Liver (tissue), 9 donors: ENCODE measurements around the gene NEK1. TPM values are rescaled to one million over a fixed set of nuclear protein-coding genes. Genes with fewer than 3 reads are reported as not detected.

Experiments
- DNase-seq: peaks from one replicate; pipeline ENCODE4 v3.0.0-alpha.2; 2017; ENCODE audit warnings: low spot score
- H3K27ac ChIP-seq, 2 donors: one replicate each; pipeline ENCODE4 v1.7.0; 2013; ENCODE audit warnings: inconsistent platforms in 2 of 2, low read length in 2 of 2, control low read depth in 1 of 2, low read depth in 1 of 2, mild to moderate bottlenecking in 1 of 2
- H3K27me3 ChIP-seq, 4 donors: one replicate each; pipeline versions ENCODE4 v1.6.1 to v1.7.0; 2013; ENCODE audit warnings: low read length in 3 of 4, inconsistent platforms in 1 of 4, mild to moderate bottlenecking in 1 of 4, moderate library complexity in 1 of 4; ENCODE audit not compliant: control insufficient read depth in 4 of 4, insufficient read depth in 4 of 4
- H3K36me3 ChIP-seq, 4 donors: one replicate each; pipeline versions ENCODE4 v1.6.1 to v1.7.0; 2013; ENCODE audit warnings: low read length in 3 of 4, mild to moderate bottlenecking in 3 of 4, low read depth in 1 of 4, moderate library complexity in 1 of 4; ENCODE audit not compliant: control insufficient read depth in 4 of 4, insufficient read depth in 3 of 4
- H3K4me1 ChIP-seq, 4 donors: one replicate each; pipeline versions ENCODE4 v1.6.1 to v1.7.0; 2013; ENCODE audit warnings: low read length in 3 of 4, mild to moderate bottlenecking in 3 of 4, moderate library complexity in 1 of 4; ENCODE audit not compliant: control insufficient read depth in 4 of 4, insufficient read depth in 4 of 4
- H3K4me3 ChIP-seq, 3 donors: one replicate each; pipeline versions ENCODE4 v1.6.1 to v1.7.0; 2013; ENCODE audit warnings: low read length in 3 of 3, control low read depth in 1 of 3, low read depth in 1 of 3, mild to moderate bottlenecking in 1 of 3
- H3K9ac ChIP-seq, 2 donors: one replicate each; pipeline ENCODE4 v1.7.0; 2013; ENCODE audit warnings: low read length in 2 of 2, mild to moderate bottlenecking in 2 of 2, moderate library complexity in 2 of 2, control low read depth in 1 of 2, low read depth in 1 of 2
- H3K9me3 ChIP-seq, 4 donors: one replicate each; pipeline versions ENCODE4 v1.6.1 to v1.7.0; 2013; ENCODE audit warnings: low read length in 3 of 4; ENCODE audit not compliant: control insufficient read depth in 4 of 4
- EGR1 ChIP-seq, 2 donors: IDR thresholded peaks; 2 replicates each; pipeline ENCODE4 v1.6.1; 2016 to 2018; ENCODE audit warnings: antibody characterized with exemption in 2 of 2, low read depth in 2 of 2
- FOXA1 ChIP-seq: IDR thresholded peaks from 2 replicates; pipeline ENCODE4 v1.6.1; 2016; ENCODE audit warnings: antibody characterized with exemption
- FOXA2 ChIP-seq: IDR thresholded peaks from 2 replicates; pipeline ENCODE4 v1.6.1; 2016; ENCODE audit warnings: antibody characterized with exemption
- GABPA ChIP-seq, 2 donors: IDR thresholded peaks in 1 of 2; conservative IDR thresholded peaks in 1 of 2; 2 replicates each; pipeline ENCODE4 v1.6.1; 2016; ENCODE audit warnings: antibody characterized with exemption in 2 of 2, mild to moderate bottlenecking in 1 of 2, moderate library complexity in 1 of 2
- HNF4A ChIP-seq, 2 donors: conservative IDR thresholded peaks; 2 replicates each; pipeline ENCODE4 v1.6.1; 2016; ENCODE audit warnings: antibody characterized with exemption in 2 of 2, mild to moderate bottlenecking in 2 of 2
- HNF4G ChIP-seq: IDR thresholded peaks from 2 replicates; pipeline ENCODE4 v1.6.1; 2016; ENCODE audit warnings: antibody characterized with exemption
- JUND ChIP-seq, 2 donors: IDR thresholded peaks; 2 replicates each; pipeline ENCODE4 v1.6.1; 2016; ENCODE audit warnings: antibody characterized with exemption in 2 of 2
- NR2F2 ChIP-seq: IDR thresholded peaks from 2 replicates; pipeline ENCODE4 v1.6.1; 2016; ENCODE audit warnings: antibody characterized with exemption
- RAD21 ChIP-seq, 2 donors: IDR thresholded peaks; 2 replicates each; pipeline ENCODE4 v1.6.1; 2016; ENCODE audit warnings: antibody characterized with exemption in 2 of 2, mild to moderate bottlenecking in 2 of 2
- RXRA ChIP-seq, 2 donors: IDR thresholded peaks; 2 replicates each; pipeline ENCODE4 v1.6.1; 2017 to 2018; ENCODE audit warnings: antibody characterized with exemption in 2 of 2, mild to moderate bottlenecking in 1 of 2
- SP1 ChIP-seq: IDR thresholded peaks from 2 replicates; pipeline ENCODE4 v1.6.1; 2018; ENCODE audit warnings: antibody characterized with exemption, mild to moderate bottlenecking
- TAF1 ChIP-seq: conservative IDR thresholded peaks from 2 replicates; pipeline ENCODE4 v1.6.1; 2016; ENCODE audit warnings: antibody characterized with exemption, mild to moderate bottlenecking
- YY1 ChIP-seq: IDR thresholded peaks from 2 replicates; pipeline ENCODE4 v1.6.1; 2016; ENCODE audit warnings: antibody characterized with exemption, mild to moderate bottlenecking
- WGBS: extraction: QIAGEN DNeasy Blood & Tissue Kit; methylation state at CpG from one replicate; pipeline ENCODE4 v1.1.7; 2013; 5-methylcytosine and 5-hydroxymethylcytosine counted together
- polyA plus RNA-seq, 2 donors: library from polyadenylated mRNA; stranded (reverse) in 1 of 2; unstranded in 1 of 2; fragments of 200-250 nt in 1 of 2; fragments of >200 nt in 1 of 2; fragmentation: Nextera tagmentation in 1 of 2; extraction: Ambion mirVana in 1 of 2; gene quantifications; one replicate each; pipeline versions ENCODE4 v1.2.1 to v1.2.3, GENCODE V29; 2013 to 2015
- total RNA-seq, 2 donors: library from RNA; depleted of rRNA; stranded (reverse); fragments of >200 nt; gene quantifications; one replicate each; pipeline ENCODE4 v1.2.3, GENCODE V29; 2014
- TF ChIP-seq, protein P1 (sequence below): fragments of 150-350 bp; IDR thresholded peaks from 2 replicates; pipeline ENCODE4 v1.5.1; 2017; ENCODE audit warnings: improper control_type of control experiment, low read depth, low read length; ENCODE audit not compliant: missing input control
- TF ChIP-seq, protein P2 (sequence below): IDR thresholded peaks from 2 replicates; pipeline ENCODE4 v1.6.1; 2016; ENCODE audit warnings: antibody characterized with exemption, mild to moderate bottlenecking
- TF ChIP-seq, protein P3 (sequence below): IDR thresholded peaks from 2 replicates; pipeline ENCODE4 v1.6.1; 2016; ENCODE audit warnings: antibody characterized with exemption
- TF ChIP-seq, protein P4 (sequence below): IDR thresholded peaks from 2 replicates; pipeline ENCODE4 v1.6.1; 2016; ENCODE audit warnings: antibody characterized with exemption
- TF ChIP-seq, protein P5 (sequence below): IDR thresholded peaks from 2 replicates; pipeline ENCODE4 v1.6.1; 2016; ENCODE audit warnings: antibody characterized with exemption
- donor health status: healthy.
- donor health status: healthy.
- donor health status: healthy.
- donor health status: healthy.
- donor health status: healthy.

The NEK1 gene
- total and polyA plus RNA-seq, 4 donors, result 1.8 to 10.2 (median 5.3) TPM

DNA sequence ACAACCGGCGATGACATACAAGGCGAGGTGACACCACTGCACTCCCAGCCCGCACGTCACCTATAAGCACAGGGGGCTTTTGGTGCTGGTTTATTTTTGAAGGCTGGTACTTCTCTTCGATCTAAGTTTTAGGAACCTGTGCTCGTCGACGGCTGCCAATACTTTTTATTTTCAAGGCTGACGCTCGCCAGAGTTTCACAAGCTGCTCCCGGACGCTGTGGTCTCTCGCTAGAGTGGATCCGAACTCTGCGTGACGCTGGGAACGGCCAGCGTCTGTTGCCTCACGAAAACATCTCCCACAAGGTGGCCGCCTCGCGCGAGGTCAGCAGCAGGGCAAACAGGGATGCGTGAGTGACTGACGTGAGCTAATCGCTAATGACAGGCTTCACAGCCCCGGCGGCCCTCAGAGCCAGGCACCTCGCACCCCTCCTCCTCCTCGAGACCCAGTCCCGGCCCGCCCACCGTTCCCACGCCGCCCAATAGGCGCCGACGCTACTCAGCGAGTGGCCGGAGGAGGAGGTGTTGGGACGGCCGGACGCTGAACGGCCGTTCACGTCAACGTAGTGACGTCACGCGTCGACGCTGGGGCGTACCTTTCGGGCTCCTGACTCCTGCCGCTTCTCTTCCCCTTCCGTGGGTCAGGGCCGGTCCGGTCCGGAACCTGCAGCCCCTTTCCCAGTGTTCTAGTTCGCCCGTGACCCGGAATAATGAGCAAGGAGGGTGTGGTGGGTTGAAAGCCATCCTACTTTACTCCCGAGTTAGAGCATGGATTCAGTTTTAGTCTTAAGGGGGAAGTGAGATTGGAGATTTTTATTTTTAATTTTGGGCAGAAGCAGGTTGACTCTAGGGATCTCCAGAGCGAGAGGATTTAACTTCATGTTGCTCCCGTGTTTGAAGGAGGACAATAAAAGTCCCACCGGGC, 7.8 kb upstream of the NEK1 start, which contains the start of gene CLCN3:
Gene CLCN3 (plus strand): TSS at position 621 of the 922 bp plus-strand sequence. CDS start 15,351 bp downstream, outside the sequence.
- Histone ChIP-seq H3K9ac (peak within 1 kb of the TSS; percentile 99 to 100), H3K27me3 (no peaks in the 10 kb centered on the region), H3K9me3 (no peaks in the 10 kb centered on the region), H3K4me1 (peaks cover 2 to 14% (median 8%) of the 10 kb centered on the region in 4 donors), H3K36me3 (no peaks in the 10 kb centered on the region), H3K27ac (peak within 1 kb of the TSS; percentile 96 to 97), H3K4me3 (peak within 1 kb of the TSS; percentile 52 to 89 (median 80))
- peak; percentile 97 for DNase-seq
- peak; percentile 68 for TF ChIP-seq NR2F2
- peak; percentile 74 to 91 for TF ChIP-seq RXRA (IDR thresholded peaks at IDR 0.05)
- TF ChIP-seq, protein P1, sequence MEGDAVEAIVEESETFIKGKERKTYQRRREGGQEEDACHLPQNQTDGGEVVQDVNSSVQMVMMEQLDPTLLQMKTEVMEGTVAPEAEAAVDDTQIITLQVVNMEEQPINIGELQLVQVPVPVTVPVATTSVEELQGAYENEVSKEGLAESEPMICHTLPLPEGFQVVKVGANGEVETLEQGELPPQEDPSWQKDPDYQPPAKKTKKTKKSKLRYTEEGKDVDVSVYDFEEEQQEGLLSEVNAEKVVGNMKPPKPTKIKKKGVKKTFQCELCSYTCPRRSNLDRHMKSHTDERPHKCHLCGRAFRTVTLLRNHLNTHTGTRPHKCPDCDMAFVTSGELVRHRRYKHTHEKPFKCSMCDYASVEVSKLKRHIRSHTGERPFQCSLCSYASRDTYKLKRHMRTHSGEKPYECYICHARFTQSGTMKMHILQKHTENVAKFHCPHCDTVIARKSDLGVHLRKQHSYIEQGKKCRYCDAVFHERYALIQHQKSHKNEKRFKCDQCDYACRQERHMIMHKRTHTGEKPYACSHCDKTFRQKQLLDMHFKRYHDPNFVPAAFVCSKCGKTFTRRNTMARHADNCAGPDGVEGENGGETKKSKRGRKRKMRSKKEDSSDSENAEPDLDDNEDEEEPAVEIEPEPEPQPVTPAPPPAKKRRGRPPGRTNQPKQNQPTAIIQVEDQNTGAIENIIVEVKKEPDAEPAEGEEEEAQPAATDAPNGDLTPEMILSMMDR, result no peak
- TF ChIP-seq, protein P2, sequence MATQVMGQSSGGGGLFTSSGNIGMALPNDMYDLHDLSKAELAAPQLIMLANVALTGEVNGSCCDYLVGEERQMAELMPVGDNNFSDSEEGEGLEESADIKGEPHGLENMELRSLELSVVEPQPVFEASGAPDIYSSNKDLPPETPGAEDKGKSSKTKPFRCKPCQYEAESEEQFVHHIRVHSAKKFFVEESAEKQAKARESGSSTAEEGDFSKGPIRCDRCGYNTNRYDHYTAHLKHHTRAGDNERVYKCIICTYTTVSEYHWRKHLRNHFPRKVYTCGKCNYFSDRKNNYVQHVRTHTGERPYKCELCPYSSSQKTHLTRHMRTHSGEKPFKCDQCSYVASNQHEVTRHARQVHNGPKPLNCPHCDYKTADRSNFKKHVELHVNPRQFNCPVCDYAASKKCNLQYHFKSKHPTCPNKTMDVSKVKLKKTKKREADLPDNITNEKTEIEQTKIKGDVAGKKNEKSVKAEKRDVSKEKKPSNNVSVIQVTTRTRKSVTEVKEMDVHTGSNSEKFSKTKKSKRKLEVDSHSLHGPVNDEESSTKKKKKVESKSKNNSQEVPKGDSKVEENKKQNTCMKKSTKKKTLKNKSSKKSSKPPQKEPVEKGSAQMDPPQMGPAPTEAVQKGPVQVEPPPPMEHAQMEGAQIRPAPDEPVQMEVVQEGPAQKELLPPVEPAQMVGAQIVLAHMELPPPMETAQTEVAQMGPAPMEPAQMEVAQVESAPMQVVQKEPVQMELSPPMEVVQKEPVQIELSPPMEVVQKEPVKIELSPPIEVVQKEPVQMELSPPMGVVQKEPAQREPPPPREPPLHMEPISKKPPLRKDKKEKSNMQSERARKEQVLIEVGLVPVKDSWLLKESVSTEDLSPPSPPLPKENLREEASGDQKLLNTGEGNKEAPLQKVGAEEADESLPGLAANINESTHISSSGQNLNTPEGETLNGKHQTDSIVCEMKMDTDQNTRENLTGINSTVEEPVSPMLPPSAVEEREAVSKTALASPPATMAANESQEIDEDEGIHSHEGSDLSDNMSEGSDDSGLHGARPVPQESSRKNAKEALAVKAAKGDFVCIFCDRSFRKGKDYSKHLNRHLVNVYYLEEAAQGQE, result peak; percentile 93
- peak; percentile 78 for TF ChIP-seq TAF1
- TF ChIP-seq, protein P3, sequence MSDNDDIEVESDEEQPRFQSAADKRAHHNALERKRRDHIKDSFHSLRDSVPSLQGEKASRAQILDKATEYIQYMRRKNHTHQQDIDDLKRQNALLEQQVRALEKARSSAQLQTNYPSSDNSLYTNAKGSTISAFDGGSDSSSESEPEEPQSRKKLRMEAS, result peak; percentile 57
- TF ChIP-seq JUND (IDR thresholded peaks at IDR 0.05), result peak in 1 of 2 donors; percentile 43
- TF ChIP-seq YY1, result peak; percentile 86
- TF ChIP-seq HNF4G, result no peak
- TF ChIP-seq, protein P4, sequence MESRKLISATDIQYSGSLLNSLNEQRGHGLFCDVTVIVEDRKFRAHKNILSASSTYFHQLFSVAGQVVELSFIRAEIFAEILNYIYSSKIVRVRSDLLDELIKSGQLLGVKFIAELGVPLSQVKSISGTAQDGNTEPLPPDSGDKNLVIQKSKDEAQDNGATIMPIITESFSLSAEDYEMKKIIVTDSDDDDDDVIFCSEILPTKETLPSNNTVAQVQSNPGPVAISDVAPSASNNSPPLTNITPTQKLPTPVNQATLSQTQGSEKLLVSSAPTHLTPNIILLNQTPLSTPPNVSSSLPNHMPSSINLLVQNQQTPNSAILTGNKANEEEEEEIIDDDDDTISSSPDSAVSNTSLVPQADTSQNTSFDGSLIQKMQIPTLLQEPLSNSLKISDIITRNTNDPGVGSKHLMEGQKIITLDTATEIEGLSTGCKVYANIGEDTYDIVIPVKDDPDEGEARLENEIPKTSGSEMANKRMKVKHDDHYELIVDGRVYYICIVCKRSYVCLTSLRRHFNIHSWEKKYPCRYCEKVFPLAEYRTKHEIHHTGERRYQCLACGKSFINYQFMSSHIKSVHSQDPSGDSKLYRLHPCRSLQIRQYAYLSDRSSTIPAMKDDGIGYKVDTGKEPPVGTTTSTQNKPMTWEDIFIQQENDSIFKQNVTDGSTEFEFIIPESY, result no peak
- peak; percentile 89 for TF ChIP-seq SP1
- TF ChIP-seq RAD21 (IDR thresholded peaks at IDR 0.05), result peak; percentile 32 to 45
- TF ChIP-seq, protein P5, sequence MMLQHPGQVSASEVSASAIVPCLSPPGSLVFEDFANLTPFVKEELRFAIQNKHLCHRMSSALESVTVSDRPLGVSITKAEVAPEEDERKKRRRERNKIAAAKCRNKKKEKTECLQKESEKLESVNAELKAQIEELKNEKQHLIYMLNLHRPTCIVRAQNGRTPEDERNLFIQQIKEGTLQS, result peak; percentile 12
- TF ChIP-seq GABPA (IDR thresholded peaks at IDR 0.05 in 1 of 2, conservative IDR thresholded peaks at IDR 0.05 in 1 of 2), result peak in 1 of 2 donors; percentile 86
- peak; percentile 43 to 87 for TF ChIP-seq EGR1 (IDR thresholded peaks at IDR 0.05; ENCODE audit: low read depth in 2 of 2)
- TF ChIP-seq FOXA1, result peak; percentile 87
- no peak for TF ChIP-seq FOXA2
- TF ChIP-seq HNF4A (conservative IDR thresholded peaks at IDR 0.05), result peak; percentile 38 to 59
- WGBS, result under 1% methylated on average over 67 of the region's 67 CpGs
